GM12878 (cell line): ENCODE results near the gene AKAP12. TPM values are rescaled to one million over a fixed set of nuclear protein-coding genes. Genes with fewer than 3 reads are reported as not detected.

ENCODE experiments used
- ATAC-seq: fragments of 200-7000 bp; cut with Tn5 transposase; 3 replicates; pipeline ENCODE4 v1.9.1; 2020; ENCODE audit warnings: mild to moderate bottlenecking, moderate library complexity
- BruUV-seq: library from RNA; stranded (reverse); fragments of 400-500 nt; replicated peaks from 2 replicates; lab custom pipeline; 2021; lab: Mats Ljungman, UMichigan
- CTCF ChIA-PET: fragments of 300-600 bp; sonication (Branson Sonifier 250); formaldehyde crosslinking; extraction: SDS; loops from one replicate; lab custom pipeline; 2021; ENCODE audit warnings: inconsistent platforms; lab: Yijun Ruan, JAX
- POLR2A ChIA-PET: fragments of 350-600 bp; formaldehyde crosslinking; extraction: SDS; loops from one replicate; lab custom pipeline; 2021; ENCODE audit warnings: inconsistent platforms; lab: Charles Lee
- RAD21 ChIA-PET: fragments of 300-600 bp; sonication (Branson Sonifier 250); formaldehyde crosslinking; loops from one replicate; lab custom pipeline; 2023; ENCODE audit warnings: antibody characterized with exemption; ENCODE audit not compliant: unreplicated experiment; lab: Charles Lee
- SMC1A ChIA-PET: fragments of 300-600 bp; sonication (Branson Sonifier 250); formaldehyde crosslinking; loops from one replicate; lab custom pipeline; 2023; ENCODE audit not compliant: unreplicated experiment, uncharacterized antibody; lab: Charles Lee
- DNase-seq: peaks from one replicate; pipeline ENCODE4 v3.0.0-alpha.2; 2011; ENCODE audit warnings: low read depth, low spot score
- FAIRE-seq: peaks from 3 replicates; lab custom pipeline; 2011; peaks lifted over from hg19 to GRCh38; lab: Jason Lieb, UNC
- H2AFZ ChIP-seq: 2 replicates; pipeline ENCODE4 v1.6.0; 2011; ENCODE audit warnings: low read depth, low read length, control low read depth; ENCODE audit not compliant: control insufficient read depth
- H3K27ac ChIP-seq: 2 replicates; pipeline ENCODE4 v1.5.1; 2011; ENCODE audit warnings: control low read depth; ENCODE audit not compliant: control insufficient read depth, insufficient read depth
- H3K27me3 ChIP-seq, 2 experiments: replicated peaks in 1 of 2; 2 replicates each; pipeline versions ENCODE4 v1.6.0 to v1.6.1; 2011; ENCODE audit warnings: low read length in 1 of 2; ENCODE audit not compliant: control insufficient read depth in 2 of 2, insufficient read depth in 2 of 2
- H3K36me3 ChIP-seq, 2 experiments: 2 replicates each; pipeline ENCODE4 v1.5.1; 2011; ENCODE audit warnings: low read length in 1 of 2; ENCODE audit not compliant: control insufficient read depth in 2 of 2, insufficient read depth in 2 of 2
- H3K4me1 ChIP-seq: 2 replicates; pipeline ENCODE4 v1.6.1; 2011; ENCODE audit warnings: mild to moderate bottlenecking, low read length, moderate library complexity, mixed read lengths; ENCODE audit not compliant: control insufficient read depth, insufficient read depth
- H3K4me2 ChIP-seq: 2 replicates; pipeline ENCODE4 v1.6.0; 2011; ENCODE audit warnings: control low read depth; ENCODE audit not compliant: control insufficient read depth, insufficient read depth
- H3K4me3 ChIP-seq: fragments of 200-600 bp; sonication (generic); 2 replicates; pipeline ENCODE4 v1.5.1; 2016
- H3K79me2 ChIP-seq: 2 replicates; pipeline ENCODE4 v1.6.0; 2011; ENCODE audit warnings: low read length; ENCODE audit not compliant: control insufficient read depth, insufficient read depth
- H3K9ac ChIP-seq: 2 replicates; pipeline ENCODE4 v1.8.0; 2011; ENCODE audit warnings: low read length, control low read depth, mixed read lengths; ENCODE audit not compliant: control insufficient read depth, insufficient read depth
- H3K9me3 ChIP-seq: replicated peaks from 3 replicates; pipeline ENCODE4 v1.5.1; 2011; ENCODE audit warnings: mild to moderate bottlenecking, low read length; ENCODE audit not compliant: control insufficient read depth, insufficient read depth
- H4K20me1 ChIP-seq: 2 replicates; pipeline ENCODE4 v1.6.0; 2011; ENCODE audit not compliant: control insufficient read depth, insufficient read depth
- BACH1 ChIP-seq: fragments of 450-650 bp; IDR thresholded peaks from 2 replicates; pipeline ENCODE4 v1.6.1; 2017; ENCODE audit warnings: mild to moderate bottlenecking, borderline replicate concordance
- BRCA1 ChIP-seq: IDR thresholded peaks from 2 replicates; pipeline ENCODE4 v1.6.1; 2011; ENCODE audit warnings: low read depth, low read length, improper control_type of control experiment
- FOS ChIP-seq: IDR thresholded peaks from 3 replicates; pipeline ENCODE4 v1.6.1; 2011; ENCODE audit warnings: borderline replicate concordance; ENCODE audit not compliant: insufficient read length; ENCODE audit errors: extremely low read depth
- HDAC2 ChIP-seq: fragments of 200-600 bp; sonication (generic); IDR thresholded peaks from 2 replicates; pipeline ENCODE4 v1.6.1; 2017
- HDGF ChIP-seq: fragments of 450-650 bp; IDR thresholded peaks from 2 replicates; pipeline ENCODE4 v1.6.1; 2016; ENCODE audit warnings: antibody characterized with exemption
- IKZF2 ChIP-seq, 2 experiments: fragments of 450-650 bp; IDR thresholded peaks; 2 replicates each; pipeline ENCODE4 v1.6.1; 2017; ENCODE audit warnings: mild to moderate bottlenecking in 2 of 2, moderate library complexity in 2 of 2
- MEF2B ChIP-seq: fragments of 450-650 bp; IDR thresholded peaks from 2 replicates; pipeline ENCODE4 v1.6.1; 2018; ENCODE audit warnings: mild to moderate bottlenecking, moderate library complexity; ENCODE audit not compliant: partially characterized antibody, poor library complexity, severe bottlenecking
- NFYA ChIP-seq: IDR thresholded peaks from 2 replicates; pipeline ENCODE4 v1.6.1; 2011; ENCODE audit warnings: low read depth, mild to moderate bottlenecking, low read length, improper control_type of control experiment, borderline replicate concordance
- RAD51 ChIP-seq: fragments of 450-650 bp; IDR thresholded peaks from 2 replicates; pipeline ENCODE4 v1.6.1; 2016; ENCODE audit warnings: moderate library complexity, mild to moderate bottlenecking, inconsistent platforms
- SIX5 ChIP-seq: IDR thresholded peaks from 2 replicates; pipeline ENCODE4 v1.6.1; 2011; ENCODE audit warnings: mild to moderate bottlenecking, low read depth, low read length, moderate library complexity; ENCODE audit not compliant: severe bottlenecking
- SMAD1 ChIP-seq: fragments of 450-650 bp; IDR thresholded peaks from 2 replicates; pipeline ENCODE4 v1.6.1; 2018; ENCODE audit warnings: mild to moderate bottlenecking, low read depth; ENCODE audit not compliant: partially characterized antibody
- SMC3 ChIP-seq: IDR thresholded peaks from 2 replicates; pipeline ENCODE4 v1.6.1; 2011; ENCODE audit warnings: low read length, improper control_type of control experiment, borderline replicate concordance
- ZBTB40 ChIP-seq: fragments of 450-650 bp; IDR thresholded peaks from 2 replicates; pipeline ENCODE4 v1.6.1; 2016; ENCODE audit warnings: mild to moderate bottlenecking, moderate library complexity, borderline replicate concordance
- ZNF622 ChIP-seq: fragments of 450-650 bp; IDR thresholded peaks from 2 replicates; pipeline ENCODE4 v1.6.1; 2017; ENCODE audit warnings: mild to moderate bottlenecking, inconsistent platforms
- WGBS: methylation state at CpG from one replicate; pipeline ENCODE4 v1.1.6; 2016; ENCODE audit warnings: low lambda C conversion rate; ENCODE audit not compliant: insufficient replicate concordance, insufficient coverage; ENCODE audit errors: missing lambda C conversion rate; 5-methylcytosine and 5-hydroxymethylcytosine counted together
- in situ Hi-C: fragments of 300-500 bp; cut with MboI; formaldehyde crosslinking; loops from 9 replicates; pipeline ENCODE4 v1.14.3; 2018; ENCODE audit warnings: mixed read lengths
- intact Hi-C: fragments of 100-400 bp; cut with micrococcal nuclease; formaldehyde crosslinking; loops from one replicate; pipeline ENCODE4 v1.14.2; 2022; ENCODE audit not compliant: unreplicated experiment
- polyA plus RNA-seq, 11 experiments: library from polyadenylated mRNA; depleted of rRNA in 4 of 11; unstranded in 6 of 11; stranded (reverse) in 5 of 11; fragments of >200 nt; fragmentation: Nextera tagmentation in 4 of 11; fragmentation: Illumina TruSeq in 1 of 11; extraction: Ambion mirVana in 4 of 11; extraction: Trizol in 1 of 11; gene quantifications; 1 replicate in 1 of 11; 2 replicates in 10 of 11; pipeline versions ENCODE4 v1.2.1 to v1.2.3, GENCODE V29; 2011 to 2016; ENCODE audit warnings: inconsistent platforms in 2 of 11, missing spikeins in 2 of 11, low read depth in 1 of 11
- total RNA-seq, 4 experiments: library from RNA; depleted of rRNA in 3 of 4; stranded (reverse); fragments of >200 nt in 3 of 4; fragmentation: Illumina TruSeq in 1 of 4; extraction: Trizol in 1 of 4; gene quantifications; 2 replicates each; pipeline versions ENCODE4 v1.2.1 to v1.2.3, GENCODE V29; 2013 to 2021
- TF ChIP-seq, protein P1 (sequence below): fragments of 450-650 bp; IDR thresholded peaks from 2 replicates; pipeline ENCODE4 v1.6.1; 2018; ENCODE audit warnings: mild to moderate bottlenecking, low read depth, moderate library complexity; ENCODE audit not compliant: partially characterized antibody
- TF ChIP-seq, protein P2 (sequence below): fragments of 450-650 bp; IDR thresholded peaks from 2 replicates; pipeline ENCODE4 v1.6.1; 2014; ENCODE audit warnings: mild to moderate bottlenecking

The AKAP12 gene
- total and polyA plus RNA-seq, 10 of the 15 experiments (the other 5 are each of a cell fraction or from before 2014, with no cell fraction given) = under 0.01 to 0.72 (median 0.06) TPM; not detected in 4

- RAD21 ChIA-PET = no interaction called here
- BruUV-seq = no TSS peak
- Histone ChIP-seq H2AFZ (no peak overlapping the region), H3K9me3 (no peaks in the 10 kb centered on the region), H3K4me1 (no peaks in the 10 kb centered on the region), H3K27me3 (no peaks in the 10 kb centered on the region), H3K4me2 (no peak overlapping the region), H3K79me2 (no peaks in the 10 kb centered on the region), H3K9ac (no peak overlapping the region), H3K4me3 (no peak overlapping the region), H3K27ac (no peak overlapping the region), H4K20me1 (no peaks in the 10 kb centered on the region), H3K36me3 (no peaks in the 10 kb centered on the region)
- intact Hi-C loops (no loop called here), in situ Hi-C loops (no loop called here)
- POLR2A ChIA-PET = no interaction called here
- DNase-seq (no peak), FAIRE-seq (no peak), ATAC-seq (no peak)
- no peak for TF ChIP-seq ZNF622
- no peak for TF ChIP-seq NFYA
- TF ChIP-seq, protein P1, sequence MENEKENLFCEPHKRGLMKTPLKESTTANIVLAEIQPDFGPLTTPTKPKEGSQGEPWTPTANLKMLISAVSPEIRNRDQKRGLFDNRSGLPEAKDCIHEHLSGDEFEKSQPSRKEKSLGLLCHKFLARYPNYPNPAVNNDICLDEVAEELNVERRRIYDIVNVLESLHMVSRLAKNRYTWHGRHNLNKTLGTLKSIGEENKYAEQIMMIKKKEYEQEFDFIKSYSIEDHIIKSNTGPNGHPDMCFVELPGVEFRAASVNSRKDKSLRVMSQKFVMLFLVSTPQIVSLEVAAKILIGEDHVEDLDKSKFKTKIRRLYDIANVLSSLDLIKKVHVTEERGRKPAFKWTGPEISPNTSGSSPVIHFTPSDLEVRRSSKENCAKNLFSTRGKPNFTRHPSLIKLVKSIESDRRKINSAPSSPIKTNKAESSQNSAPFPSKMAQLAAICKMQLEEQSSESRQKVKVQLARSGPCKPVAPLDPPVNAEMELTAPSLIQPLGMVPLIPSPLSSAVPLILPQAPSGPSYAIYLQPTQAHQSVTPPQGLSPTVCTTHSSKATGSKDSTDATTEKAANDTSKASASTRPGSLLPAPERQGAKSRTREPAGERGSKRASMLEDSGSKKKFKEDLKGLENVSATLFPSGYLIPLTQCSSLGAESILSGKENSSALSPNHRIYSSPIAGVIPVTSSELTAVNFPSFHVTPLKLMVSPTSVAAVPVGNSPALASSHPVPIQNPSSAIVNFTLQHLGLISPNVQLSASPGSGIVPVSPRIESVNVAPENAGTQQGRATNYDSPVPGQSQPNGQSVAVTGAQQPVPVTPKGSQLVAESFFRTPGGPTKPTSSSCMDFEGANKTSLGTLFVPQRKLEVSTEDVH = no peak
- no peak for TF ChIP-seq IKZF2 (IDR thresholded peaks at IDR 0.05)
- TF ChIP-seq RAD51 = no peak
- no peak for TF ChIP-seq SIX5
- TF ChIP-seq SMC3 = no peak
- no peak for TF ChIP-seq SMAD1
- TF ChIP-seq HDGF = no peak
- no peak for TF ChIP-seq MEF2B
- no peak for TF ChIP-seq HDAC2
- TF ChIP-seq, protein P2, sequence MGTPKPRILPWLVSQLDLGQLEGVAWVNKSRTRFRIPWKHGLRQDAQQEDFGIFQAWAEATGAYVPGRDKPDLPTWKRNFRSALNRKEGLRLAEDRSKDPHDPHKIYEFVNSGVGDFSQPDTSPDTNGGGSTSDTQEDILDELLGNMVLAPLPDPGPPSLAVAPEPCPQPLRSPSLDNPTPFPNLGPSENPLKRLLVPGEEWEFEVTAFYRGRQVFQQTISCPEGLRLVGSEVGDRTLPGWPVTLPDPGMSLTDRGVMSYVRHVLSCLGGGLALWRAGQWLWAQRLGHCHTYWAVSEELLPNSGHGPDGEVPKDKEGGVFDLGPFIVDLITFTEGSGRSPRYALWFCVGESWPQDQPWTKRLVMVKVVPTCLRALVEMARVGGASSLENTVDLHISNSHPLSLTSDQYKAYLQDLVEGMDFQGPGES = no peak
- no peak for TF ChIP-seq BRCA1
- no peak for TF ChIP-seq BACH1
- TF ChIP-seq FOS = no peak
- no peak for TF ChIP-seq ZBTB40
- CTCF ChIA-PET = interaction anchor here (2.0 kb wide), 1 partner anchor 62 kb away, joined by 7 read pairs; no protein-coding TSS in a partner anchor
- SMC1A ChIA-PET = no interaction called here
- 0% methylated on average over 1 of the region's 1 CpG for WGBS
Observed at GRCh38 chr6:151263035-151263434, 23.3 kb downstream of the AKAP12 start.
